ENCODE measurements around the gene WDR77.

WDR77 gene

DNA sequence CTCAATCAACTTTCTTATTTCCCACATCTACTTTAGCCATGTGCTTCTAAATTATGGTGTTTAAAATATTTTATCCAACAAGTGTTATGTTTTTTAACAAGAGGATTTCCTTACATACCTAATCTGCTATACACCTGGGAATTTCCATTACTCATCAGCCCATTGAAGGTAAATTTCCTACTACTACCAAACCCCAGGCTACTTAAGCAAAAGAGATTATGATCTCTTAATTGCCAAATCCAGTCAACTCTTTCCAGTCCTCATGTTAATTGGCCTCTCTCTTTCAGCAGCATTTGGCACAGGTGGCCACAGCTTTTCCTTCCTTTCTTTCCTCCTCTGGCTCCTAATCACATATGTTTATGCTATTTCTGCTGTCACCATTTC lies 19.7 kb upstream of the WDR77 start:
- no peak for DNase-seq

DNA sequence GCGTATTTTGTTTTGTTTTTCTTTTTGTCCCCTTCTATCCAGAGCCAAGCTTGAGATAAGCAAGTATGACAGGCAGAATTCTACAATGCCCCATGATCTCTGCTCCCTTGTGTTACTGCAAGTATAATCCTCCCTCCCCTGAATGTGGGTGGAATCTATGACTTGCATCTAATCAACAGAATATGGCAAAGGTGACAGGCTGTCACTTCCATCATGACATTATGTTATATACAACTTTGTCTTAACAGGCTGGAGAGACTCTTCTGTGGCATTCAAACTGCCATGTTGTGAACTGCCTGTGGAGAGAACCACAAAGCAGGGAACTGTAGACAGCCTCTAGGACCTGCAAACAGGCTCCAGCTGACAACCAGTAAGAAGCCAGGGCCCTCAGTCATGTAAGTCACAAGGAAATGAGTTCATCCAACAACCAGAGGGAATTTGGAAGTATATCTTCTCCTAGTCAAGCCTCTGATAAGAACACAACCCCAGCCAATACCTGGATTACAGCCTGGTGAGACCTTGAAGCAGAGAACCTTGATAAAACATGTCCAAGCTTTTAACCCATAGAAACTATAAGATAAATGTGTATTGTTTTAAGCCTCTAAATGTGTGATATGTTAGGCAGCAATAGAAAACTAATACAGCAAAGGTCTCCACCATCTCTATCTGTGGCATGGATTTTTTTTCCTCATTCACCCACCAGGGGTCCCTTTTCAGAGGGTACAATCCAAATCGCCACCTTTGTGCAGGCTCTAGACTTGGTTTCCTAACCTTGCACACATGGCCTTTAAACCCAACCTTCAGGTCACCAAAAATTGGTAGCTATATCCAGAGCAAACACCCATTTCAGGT lies 19.0 kb upstream of the WDR77 start:
- no peak for DNase-seq

DNA sequence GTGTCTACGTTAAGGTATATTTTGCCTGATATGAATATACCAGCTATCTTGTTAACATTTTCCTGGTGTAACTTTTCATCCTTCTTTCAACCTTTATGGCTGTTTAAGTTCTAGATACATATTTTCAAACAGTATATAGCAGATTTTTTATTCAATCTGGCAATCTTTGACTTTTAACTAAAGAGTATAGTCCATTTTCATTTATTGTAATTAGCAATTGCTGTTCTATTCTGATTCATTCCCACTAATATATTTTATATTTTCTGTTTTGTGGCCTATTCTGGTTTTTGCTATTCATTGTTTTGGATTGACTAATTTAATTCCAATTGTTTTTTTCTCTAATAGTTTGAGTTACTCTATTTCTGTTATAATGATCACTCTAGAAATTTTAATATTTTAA lies 17.4 kb upstream of the WDR77 start:
- DNase-seq = no peak

DNA sequence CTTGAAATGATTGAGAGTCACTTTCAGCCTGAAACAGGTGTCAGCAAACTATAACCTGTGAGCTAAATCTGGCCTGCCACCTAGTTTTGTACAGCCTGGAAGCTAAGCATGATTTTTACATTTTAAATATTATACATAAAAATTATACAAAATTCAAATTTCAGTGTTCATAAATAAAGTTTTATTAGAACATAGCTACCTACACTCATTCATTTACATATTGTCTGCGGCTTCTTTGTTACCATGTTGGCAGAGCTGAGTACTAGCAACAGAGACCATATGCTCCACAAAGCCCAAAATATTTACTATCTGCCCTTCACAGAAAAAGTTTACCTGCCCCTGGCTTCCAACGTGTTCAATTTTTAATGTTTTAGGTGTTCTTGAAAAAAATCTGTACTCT lies 16.7 kb upstream of the WDR77 start:
- no peak for DNase-seq

DNA sequence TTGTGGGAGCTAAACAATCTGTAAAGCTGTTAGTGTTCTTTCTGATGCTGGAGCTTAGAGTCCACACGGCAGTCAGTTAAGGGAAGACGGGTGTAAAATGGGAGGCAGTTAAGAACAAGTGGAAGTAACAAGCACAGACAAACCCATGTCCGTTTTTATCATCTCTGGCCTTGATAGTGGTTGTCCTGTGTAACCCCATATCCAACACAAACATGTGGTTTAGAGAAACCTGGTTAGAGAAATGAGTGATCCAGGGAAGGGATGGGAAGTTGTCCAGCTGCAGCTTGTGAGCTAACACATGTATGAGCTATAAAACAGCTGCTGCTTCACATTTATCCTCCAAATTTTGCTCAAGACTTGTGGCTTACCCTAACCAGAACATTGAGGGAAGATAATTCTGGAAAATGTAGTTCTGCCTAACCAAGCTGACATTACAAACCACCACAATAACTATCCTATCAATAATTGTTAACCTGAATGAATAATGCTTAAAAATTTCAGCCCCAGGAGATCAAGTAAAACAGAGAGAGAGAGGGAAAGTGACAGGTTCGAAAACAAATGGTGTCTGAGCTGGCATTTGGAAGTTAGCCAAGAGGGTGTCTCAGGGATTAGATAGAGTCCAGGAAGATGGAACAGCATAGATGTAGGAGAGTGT lies 14.1 kb upstream of the WDR77 start:
- DNase-seq = no peak

DNA sequence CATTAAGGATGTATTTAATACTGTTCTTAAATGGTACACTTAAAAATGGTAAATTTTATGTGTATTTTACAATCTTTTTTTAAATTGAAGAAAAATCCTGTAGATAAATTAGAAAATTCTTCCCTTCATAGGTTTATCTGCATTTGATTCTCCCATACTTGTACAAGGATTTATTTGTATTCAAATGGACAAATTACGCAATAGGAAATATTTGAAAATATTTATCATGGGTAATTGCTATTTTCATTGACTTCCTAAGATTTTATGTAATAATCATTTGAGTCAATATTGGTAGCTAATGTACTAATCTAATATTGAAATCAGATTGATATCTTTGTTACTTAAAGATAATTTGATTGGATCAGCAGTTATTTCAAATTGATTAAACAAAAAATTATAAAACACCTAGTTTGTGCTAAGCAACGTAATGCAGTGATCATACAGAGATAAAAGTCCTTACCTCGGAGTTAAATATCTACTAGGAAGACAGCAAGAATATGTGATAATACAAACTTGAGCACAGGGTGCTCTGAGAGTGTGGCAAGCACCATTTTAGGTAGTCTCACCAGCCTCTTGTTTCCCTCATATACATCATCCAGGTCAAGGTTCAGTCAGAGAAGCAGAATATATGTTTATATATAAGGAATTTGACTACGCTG lies 13.4 kb upstream of the WDR77 start:
- DNase-seq = no peak

DNA sequence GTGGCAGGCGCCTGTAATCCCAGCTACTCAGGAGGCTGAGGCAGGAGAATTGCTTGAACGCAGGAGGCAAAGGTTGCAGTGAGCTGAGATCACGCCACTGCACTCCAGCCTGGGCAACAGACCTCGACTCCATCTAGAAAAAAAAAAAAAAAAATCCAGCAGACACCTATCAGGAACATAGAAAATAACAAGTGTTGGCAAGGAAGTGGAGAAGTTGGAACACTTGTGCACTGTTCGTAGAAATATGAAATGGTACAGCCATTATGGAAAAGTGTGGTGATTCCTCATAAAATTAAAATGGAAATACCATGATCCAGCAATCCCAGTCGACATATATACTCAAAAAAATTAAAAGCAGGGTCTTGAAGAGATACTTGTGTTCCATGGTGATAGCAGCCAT lies 12.7 kb upstream of the WDR77 start:
- DNase-seq = no peak

DNA sequence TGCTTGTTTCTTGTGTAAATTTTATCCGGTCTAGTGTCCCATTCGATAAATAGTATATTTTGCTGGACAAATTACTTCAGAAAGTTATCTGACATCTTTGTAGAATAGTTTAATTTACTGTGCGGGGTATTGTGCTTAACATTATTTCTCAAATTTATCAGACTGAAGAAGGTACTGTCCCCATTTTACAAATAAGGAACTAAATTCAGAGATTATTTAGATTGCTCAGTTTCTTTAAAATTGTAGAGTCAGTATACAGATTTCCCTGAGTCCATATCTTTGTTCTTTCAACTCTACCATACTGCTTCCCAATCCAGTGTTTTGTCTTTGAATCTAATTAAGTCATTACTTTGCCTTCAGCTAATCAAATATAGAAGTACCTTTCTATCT lies 6.6 kb upstream of the WDR77 start:
- no peak for DNase-seq

DNA sequence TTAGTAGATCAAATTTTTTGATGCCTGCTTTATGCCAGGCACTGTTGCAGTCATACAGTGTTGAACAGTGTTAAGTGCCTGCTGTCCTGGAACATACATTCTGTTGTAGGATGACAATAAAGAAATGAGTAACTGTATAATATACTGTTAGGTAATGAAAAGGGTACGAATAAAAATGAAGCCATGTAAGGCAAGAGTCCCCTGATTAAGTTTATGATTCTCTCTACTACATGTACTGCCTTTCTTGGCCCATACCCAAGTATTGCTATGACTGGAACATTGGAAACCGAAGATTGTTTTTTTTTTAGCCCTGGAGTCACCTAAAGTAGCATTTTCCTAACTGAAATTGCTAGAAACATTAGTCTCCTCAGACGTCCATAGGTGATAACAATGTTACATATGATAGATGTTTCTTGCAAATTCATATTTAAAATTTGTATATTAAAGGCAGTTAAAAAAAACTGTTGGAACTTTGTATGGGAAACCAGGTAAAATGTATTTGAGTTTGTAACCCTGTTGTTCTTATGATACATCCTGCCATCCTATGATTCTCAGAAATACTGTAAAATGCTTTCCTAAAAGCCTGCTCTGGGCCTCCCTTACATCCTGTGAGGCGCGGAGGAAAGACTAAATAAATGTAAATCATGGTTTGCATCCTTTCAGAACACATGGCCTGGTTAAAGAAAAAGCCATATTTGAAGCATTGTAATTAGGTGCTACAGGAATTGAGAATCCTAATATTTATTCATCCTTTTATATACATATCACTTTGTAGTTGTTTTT lies 6.0 kb upstream of the WDR77 start:
- DNase-seq = no peak

DNA sequence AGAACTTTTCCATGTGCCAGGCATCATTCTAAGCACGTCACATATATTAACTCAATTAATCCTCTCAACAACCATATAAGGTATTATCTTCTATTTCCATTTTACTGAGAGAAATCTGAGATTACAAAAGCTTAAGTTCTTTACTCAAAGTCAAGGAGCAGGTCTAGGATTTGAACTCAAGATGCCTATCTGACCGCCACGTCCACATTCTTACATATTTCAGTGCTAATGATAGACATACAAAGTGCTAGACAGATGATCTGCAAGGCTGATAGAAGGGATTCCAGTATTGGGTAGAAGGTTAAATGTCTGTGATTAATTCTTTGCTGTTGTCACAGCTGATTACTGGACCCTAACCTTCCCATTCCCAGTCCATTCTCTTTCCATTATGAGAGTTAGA lies 4.7 kb upstream of the WDR77 start:
- no peak for DNase-seq

DNA sequence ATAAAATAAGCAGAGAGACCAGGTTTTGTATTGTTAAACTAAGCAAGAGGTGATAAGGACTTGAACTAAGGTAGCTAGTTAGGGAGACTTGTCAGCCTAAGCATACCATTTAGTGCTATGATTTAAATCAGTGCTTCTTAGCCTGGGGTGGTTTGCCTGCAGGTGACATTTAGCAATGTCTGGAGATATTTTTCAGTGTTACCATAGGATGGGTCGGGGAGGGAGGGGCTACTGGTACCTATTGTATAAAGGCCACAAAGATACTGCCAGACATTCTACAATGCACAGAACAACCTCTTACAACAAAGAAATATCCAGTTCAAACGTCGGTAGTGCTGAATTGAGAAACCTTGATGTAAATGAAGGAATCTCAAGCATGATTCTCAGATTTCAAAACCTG lies 3.5 kb upstream of the WDR77 start:
- no peak for DNase-seq

DNA sequence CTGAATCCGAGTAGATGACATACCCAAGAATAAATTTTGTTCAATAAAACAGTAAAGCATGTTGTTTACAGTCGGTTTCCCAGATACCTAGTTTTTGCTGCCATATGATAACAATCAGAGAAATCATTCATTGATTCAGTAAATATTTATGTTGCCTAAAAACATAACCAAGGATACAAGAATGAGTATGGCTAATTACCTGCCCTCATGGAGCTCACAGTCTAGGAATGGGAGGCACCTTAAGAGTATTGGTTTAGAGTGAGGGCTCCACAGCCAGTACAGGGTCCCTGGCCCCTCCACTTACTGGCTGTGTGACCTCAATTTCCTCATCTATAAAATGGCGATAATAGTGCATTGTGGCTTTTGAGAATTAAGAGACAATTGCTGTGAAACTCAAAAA lies 1.1 kb upstream of the WDR77 start:
- DNase-seq = no peak

DNA sequence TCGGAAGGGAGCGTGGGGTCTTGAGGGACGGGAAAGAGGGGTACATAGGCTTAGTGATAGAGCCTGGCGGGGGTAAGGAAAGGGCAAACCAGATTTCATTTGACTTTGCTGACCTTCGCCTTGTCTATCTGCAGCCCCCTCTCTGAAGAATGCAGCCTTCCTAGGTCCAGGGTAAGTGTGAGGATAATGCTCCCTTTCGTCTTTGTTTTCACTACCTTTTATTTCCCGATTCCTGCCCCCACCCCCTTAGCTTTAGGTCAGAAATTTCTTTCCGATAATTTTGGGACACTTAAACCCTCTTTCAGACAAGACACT lies 604 bp upstream of the WDR77 start:
- DNase-seq = no peak

DNA sequence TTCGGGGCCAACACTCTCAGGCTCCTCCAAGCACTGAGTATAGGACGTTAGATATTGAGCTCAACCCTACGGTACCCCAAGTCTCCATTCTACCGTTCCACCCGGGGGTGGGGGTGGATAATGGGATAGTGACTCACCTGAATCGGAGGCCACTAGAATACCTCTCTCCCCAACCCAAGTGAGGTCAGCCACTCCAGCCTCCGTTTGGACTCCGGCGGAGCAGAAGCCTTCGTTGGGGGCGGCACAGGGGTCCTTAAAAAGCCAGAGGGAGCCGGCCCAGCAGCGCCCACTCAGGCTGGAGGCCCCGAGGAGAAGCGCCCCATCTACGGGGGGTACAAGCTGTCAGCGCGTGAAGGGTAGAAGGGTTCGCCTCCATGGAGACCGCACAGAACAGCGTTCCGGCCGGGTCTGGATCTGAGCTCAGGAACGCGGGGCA lies 556 bp downstream of the WDR77 start:
- no peak for DNase-seq

DNA sequence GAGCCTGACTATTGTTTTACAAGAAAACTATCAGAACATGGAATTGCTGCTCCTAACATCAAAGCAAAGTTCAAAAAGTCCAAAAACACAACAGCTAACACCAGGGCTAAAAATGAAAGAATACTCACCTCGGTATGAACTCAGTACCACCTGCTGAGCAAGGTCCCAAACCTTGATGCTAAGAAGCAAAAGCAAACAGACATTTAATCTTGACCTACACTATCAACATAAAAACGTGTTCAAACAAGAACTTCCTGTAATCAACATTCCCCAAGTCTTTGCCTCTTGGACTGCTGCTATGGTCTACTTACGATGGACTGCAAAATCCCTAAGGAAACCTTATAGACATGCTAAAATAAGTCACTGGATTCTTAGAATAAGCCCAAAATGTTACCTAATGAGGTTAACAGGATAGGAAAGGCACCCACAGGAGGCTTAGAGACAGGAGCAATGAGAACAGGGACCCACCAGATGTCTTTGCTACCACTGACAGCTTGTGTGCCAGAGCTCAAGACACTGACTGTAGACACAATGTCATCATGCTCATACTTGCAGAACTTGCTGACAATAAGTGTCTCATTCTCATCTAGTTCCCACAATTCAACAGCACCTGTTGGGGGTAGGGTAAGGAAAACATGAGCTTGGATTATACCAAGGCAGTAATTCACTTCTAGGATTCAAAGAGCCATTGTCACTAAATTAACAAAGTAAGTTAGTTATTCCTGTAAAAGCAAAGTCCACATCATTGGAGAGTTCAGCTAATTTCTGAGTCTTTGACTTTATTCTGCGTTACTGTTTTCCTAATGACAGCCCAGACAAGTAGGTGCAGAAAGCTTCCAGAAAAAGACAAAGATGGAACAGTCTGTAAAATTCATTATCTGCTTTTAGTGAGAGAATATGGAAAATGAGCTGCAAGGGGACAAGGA lies 1.8 kb downstream of the WDR77 start:
- no peak for DNase-seq

DNA sequence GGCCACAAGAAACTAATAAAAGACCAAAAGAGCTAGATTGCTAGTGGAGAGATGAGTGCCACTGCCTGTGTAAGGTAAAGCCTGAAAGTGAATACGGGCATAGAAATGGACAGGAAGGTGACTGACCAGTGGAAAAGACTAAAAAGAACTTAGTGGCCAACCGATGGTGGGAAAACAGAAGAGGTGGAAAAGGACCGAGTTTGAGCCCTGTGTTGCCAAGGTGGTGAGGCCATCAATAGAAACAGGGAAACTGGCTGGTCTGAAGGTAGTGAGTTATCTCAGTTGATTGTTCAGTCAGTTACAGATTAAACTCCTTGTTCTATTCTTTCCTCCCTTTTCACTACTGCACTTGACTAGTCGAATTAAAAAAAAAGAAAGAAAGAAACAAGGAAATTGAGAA lies 2.5 kb downstream of the WDR77 start:
- DNase-seq = no peak

DNA sequence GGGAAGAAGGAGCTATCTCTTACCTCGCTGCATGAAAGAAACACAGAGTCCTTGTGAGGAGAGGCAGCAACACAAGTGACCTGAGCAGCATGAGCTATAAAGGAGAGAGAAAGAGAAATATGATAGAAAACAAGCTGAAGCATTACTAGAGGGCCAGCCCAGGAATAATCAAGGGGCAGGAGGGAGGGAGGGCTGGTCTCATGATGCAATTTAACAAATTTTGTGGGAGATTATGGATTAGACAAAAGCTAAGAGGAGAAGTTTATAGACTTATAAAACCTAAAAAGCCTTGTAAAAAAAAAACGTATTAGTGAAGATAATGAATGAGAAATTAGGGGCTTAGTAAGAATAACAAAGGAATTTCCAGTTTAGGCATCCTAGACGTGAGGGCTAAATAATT lies 5.0 kb downstream of the WDR77 start:
- DNase-seq = no peak

DNA sequence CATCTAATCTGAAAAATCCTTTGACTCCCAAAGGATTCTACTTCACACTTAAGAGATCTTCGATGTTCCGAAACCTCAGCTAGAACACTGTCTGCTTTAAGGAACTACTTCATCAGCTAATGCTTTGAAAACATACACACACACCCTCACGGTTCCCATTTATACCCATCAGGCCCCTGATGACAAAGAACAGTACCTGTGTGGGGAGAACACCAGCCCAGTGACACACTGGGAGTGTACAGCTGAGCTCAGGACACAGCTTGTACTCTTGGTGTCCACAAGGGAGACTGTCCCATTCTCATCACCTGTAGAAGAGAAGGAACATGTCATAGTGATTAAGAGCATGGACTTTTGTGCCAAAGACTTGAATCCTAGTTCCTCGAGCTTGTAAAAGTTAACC lies 6.6 kb downstream of the WDR77 start:
- no peak for DNase-seq

DNA sequence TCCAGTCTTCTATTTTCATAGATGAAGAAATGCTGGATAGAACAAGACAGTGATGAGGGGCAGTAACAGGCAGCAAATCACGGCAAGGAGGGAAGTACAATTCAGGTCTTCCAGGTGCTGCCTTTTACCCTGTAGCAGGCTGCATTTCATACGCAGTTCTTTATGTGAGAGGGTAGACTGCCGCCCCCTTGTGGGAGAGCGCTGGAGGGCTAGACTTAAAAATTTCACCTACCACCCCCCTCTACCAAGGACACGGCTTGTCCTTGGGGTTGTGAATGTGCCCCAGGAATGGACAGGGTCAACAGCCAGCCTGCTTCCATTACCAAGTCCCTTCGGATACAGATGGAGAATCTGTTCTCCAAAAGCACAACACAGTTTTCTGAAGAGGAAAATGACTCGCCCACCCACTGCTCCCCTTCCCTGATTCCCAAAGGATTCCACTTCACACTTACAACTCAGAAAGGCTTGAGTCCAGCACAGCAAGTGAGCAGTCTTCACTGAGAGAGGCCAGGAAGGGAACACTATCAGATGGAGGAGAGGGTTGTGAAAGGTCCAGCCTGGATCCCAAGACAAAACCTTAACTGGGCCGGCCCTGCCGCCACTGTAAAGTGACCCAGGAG lies 7.4 kb downstream of the WDR77 start:
- no peak for DNase-seq

DNA sequence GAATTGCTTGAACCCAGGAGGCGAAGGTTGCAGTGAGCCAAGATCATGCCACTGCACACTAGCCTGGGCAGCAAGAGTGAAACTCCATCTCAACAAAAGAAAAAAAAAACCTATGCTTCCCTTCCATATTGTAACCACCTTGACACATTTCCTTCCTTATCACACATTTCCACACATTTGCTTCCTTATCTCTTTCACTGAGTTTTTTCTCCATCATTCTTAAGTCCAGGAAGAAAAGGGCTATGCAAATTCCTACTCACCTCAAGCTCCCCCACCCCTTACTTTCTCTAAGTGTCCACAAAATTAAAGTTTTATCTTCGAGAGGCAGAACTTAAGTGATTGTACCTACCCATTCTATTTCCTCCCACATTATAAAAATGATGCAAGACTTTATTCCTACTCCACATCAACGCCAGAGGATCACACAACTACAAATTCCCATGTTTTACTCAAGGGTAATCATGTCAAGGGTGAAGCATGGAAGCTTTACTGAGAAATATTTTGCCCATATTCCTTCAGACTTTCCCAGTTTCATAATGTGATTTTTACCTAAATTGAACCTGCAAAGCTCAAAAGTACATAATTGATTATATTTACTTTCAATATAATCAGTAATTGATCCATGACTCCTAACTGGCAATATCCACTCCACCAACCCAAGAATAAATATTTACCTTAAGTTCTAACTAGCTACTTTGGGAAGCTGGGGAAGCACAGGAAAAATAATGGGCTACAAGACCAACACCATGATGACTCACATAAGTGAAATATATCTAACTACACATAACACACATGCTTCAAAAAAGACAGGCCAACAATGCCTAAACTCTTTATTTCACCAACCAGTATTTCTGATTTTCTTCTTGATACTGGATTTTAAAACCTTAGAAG lies 9.3 kb downstream of the WDR77 start:
- DNase-seq = no peak

DNA sequence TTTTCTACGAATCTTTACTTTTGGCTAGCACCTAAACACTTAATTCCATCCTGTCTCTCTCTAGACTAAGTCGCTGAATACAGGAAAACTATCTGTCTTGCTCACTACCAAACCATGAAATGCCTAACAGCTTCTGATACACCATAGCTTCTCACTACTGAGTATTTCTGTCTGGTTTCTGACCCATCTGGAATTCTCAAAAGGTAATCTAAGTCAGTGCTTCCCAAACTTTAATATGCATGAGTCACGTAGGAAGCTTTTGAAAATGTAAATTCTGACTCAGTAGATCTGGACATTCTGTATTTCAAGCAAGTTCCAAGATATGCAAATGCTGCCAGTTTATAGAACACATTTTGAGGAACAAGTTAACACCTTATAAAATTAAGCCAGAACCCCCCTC lies 12.3 kb downstream of the WDR77 start:
- no peak for DNase-seq

All from 8988T (cell line).